NCI-H1105 treated with DMSO at 0.1 percent for 48 hours (cell line): ENCODE data around the gene TMEM45A.
"Not testable (repeated sequence)": the region's sequence is repeated elsewhere in the genome, so short reads cannot be mapped to it uniquely, and the experiment has no call there.

Experiments
- DNase-seq: peaks from one replicate; lab custom pipeline; 2025; lab: John Stamatoyannopoulos, UW

The TMEM45A gene

GRCh38 chr3:100533176-100533575 lies 40.8 kb downstream of the TMEM45A start:
- no peak for DNase-seq

- DNase-seq: no peak
These were observed 43.2 kb downstream of the TMEM45A start for GRCh38 chr3:100535610-100535943.

- no peak for DNase-seq
These were observed 43.7 kb downstream of the TMEM45A start for GRCh38 chr3:100536093-100536492.

GRCh38 chr3:100537646-100538338 lies 45.4 kb downstream of the TMEM45A start:
- no peak for DNase-seq

- DNase-seq: no peak
These were observed 45.9 kb downstream of the TMEM45A start for GRCh38 chr3:100538339-100538706.

- no peak for DNase-seq
These were observed 48.4 kb downstream of the TMEM45A start for GRCh38 chr3:100540791-100541334.

GRCh38 chr3:100541428-100541827 lies 49.0 kb downstream of the TMEM45A start:
- not testable (repeated sequence) for DNase-seq

- DNase-seq: no peak
These were observed 53.0 kb downstream of the TMEM45A start for GRCh38 chr3:100545371-100545770.

GRCh38 chr3:100546020-100546744 lies 53.8 kb downstream of the TMEM45A start:
- DNase-seq: no peak

- peak; percentile 53 for DNase-seq
These were observed 55.6 kb downstream of the TMEM45A start for GRCh38 chr3:100548053-100548452.

- DNase-seq: no peak
These were observed 61.4 kb downstream of the TMEM45A start for GRCh38 chr3:100553618-100554372.

- no peak for DNase-seq
These were observed 61.9 kb downstream of the TMEM45A start for GRCh38 chr3:100554373-100554676.

- peak; percentile 7 for DNase-seq
These were observed 64.4 kb downstream of the TMEM45A start for GRCh38 chr3:100556673-100557310.

GRCh38 chr3:100558233-100558632 lies 65.8 kb downstream of the TMEM45A start:
- no peak for DNase-seq

GRCh38 chr3:100560426-100560825 lies 68.0 kb downstream of the TMEM45A start:
- DNase-seq: no peak

- no peak for DNase-seq
These were observed 69.2 kb downstream of the TMEM45A start for GRCh38 chr3:100561459-100562158.

- no peak for DNase-seq
These were observed 69.9 kb downstream of the TMEM45A start for GRCh38 chr3:100562224-100562857.

GRCh38 chr3:100563228-100563627 lies 70.8 kb downstream of the TMEM45A start:
- DNase-seq: no peak

- no peak for DNase-seq
These were observed 71.3 kb downstream of the TMEM45A start for GRCh38 chr3:100563652-100564211.

GRCh38 chr3:100570811-100571210 lies 78.4 kb downstream of the TMEM45A start:
- DNase-seq: no peak

GRCh38 chr3:100574536-100574935 lies 82.1 kb downstream of the TMEM45A start:
- no peak for DNase-seq
